ENCODE data around the gene HIPK2. TPM values are rescaled to one million over a fixed set of nuclear protein-coding genes. Genes with fewer than 3 reads are reported as not detected.

Gene HIPK2
- total and polyA plus RNA-seq, 2 of the 4 experiments (the other 2 are of a cell fraction), result 22.0 to 27.1 TPM

GRCh38 chr7:139610595-139610994 lies 167.2 kb downstream of the HIPK2 start:
- CTCF ChIA-PET, result interaction anchor here (1.1 kb wide), 1 partner anchor 9 kb away, joined by 5 read pairs; no protein-coding TSS in a partner anchor
- in situ Hi-C loops (cut with MboI; ENCODE audit: low sequenced_read_pairs) (no loop called here), intact Hi-C loops (cut with micrococcal nuclease) (no loop called here)

More at GRCh38 chr7:139610595-139610994, 167.2 kb downstream of the HIPK2 start:
- no peak for DNase-seq
- Histone ChIP-seq H4K8ac (ENCODE audit: low read depth in 2 of 2, low read length in 2 of 2) (no peak overlapping the region), H3K18ac (ENCODE audit: low read depth, low read length) (no peak overlapping the region), H4K20me1 (ENCODE audit: insufficient read depth, low read length) (0 out of 2 replicates have a peak, but pooled peaks cover 7% of the 10 kb centered on the region), H3K4me1 (ENCODE audit: control insufficient read depth, insufficient read depth, low read length) (no peaks in the 10 kb centered on the region), H2BK20ac (ENCODE audit: low read depth, low read length) (no peak overlapping the region), H3K27me3 (ENCODE audit: control insufficient read depth, insufficient read depth, low read length) (no peaks in the 10 kb centered on the region), H3K36me3 (ENCODE audit: control insufficient read depth, insufficient read depth, low read length) (peaks cover 51% of the 10 kb centered on the region), H2BK15ac (ENCODE audit: low read depth, low read length) (no peak overlapping the region), H3K4me2 (ENCODE audit: low read depth, low read length) (no peak overlapping the region), H4K5ac (ENCODE audit: low read depth, low read length) (no peak overlapping the region), H3K23ac (ENCODE audit: low read depth, low read length) (no peak overlapping the region), H2BK120ac (ENCODE audit: low read depth, low read length) (no peak overlapping the region), H3K4ac (ENCODE audit: low read depth, low read length) (no peak overlapping the region), H3K27ac (ENCODE audit: insufficient read depth, low read length) (no peak overlapping the region), H3K4me3 (ENCODE audit: insufficient read depth, low read depth, low read length) (no peak overlapping the region), H2AFZ (replicated peaks; ENCODE audit: low read length, poor library complexity) (no peak overlapping the region), H2AK5ac (ENCODE audit: low read depth, low read length) (no peak overlapping the region), H3K79me1 (ENCODE audit: low read depth in 1 of 2, low read length in 2 of 2) (peaks cover 21 to 35% of the 10 kb centered on the region in 2 experiments), H3K9me1 (ENCODE audit: insufficient read depth, low read length) (peaks cover 7% of the 10 kb centered on the region; the same call in 1 of the 2 replicates), H3K56ac (ENCODE audit: extremely low read depth, insufficient read depth, low read length) (no peak overlapping the region), H3K9ac (ENCODE audit: low read depth, low read length) (no peak overlapping the region), H2AK9ac (replicated peaks; ENCODE audit: low read depth, low read length, poor library complexity) (no peak overlapping the region), H3K14ac (replicated peaks; ENCODE audit: low read depth, low read length) (no peak overlapping the region), H2BK5ac (ENCODE audit: low read depth, low read length, poor library complexity, severe bottlenecking) (no peak overlapping the region), H4K91ac (ENCODE audit: insufficient read depth, low read depth, low read length) (no peak overlapping the region), H3K9me3 (ENCODE audit: control insufficient read depth, insufficient read depth, low read length) (no peaks in the 10 kb centered on the region)
- no TSS peak for BruUV-seq (replicated peaks)
- POLR2A ChIA-PET (ENCODE audit: unreplicated experiment), result no interaction called here
- 100% methylated on average over 1 of the region's 5 CpGs; no CpG with 5 or more reads in 1 of the 2 experiments for WGBS, 2 experiments (ENCODE audit: extremely low coverage in 2 of 2, insufficient read length in 1 of 2)
- ATAC-seq (ENCODE audit: low read depth), result no peak
- TF ChIP-seq MXI1 (IDR thresholded peaks at IDR 0.05; ENCODE audit: borderline replicate concordance, low read depth, low read length) (no peak), CHD1 (IDR thresholded peaks at IDR 0.05; ENCODE audit: low read depth, low read length) (no peak), RCOR1 (IDR thresholded peaks at IDR 0.05; ENCODE audit: insufficient replicate concordance, low read length) (no peak), BHLHE40 (IDR thresholded peaks at IDR 0.05; ENCODE audit: low read depth, low read length) (no peak), RAD21 (IDR thresholded peaks at IDR 0.05; ENCODE audit: low read length) (no peak), SMC3 (IDR thresholded peaks at IDR 0.05; ENCODE audit: low read depth, low read length) (no peak), RFX5 (IDR thresholded peaks at IDR 0.05; ENCODE audit: low read depth, low read length) (no peak), MAFK (IDR thresholded peaks at IDR 0.05; ENCODE audit: low read depth, low read length) (no peak), POLR2A (IDR thresholded peaks at IDR 0.05; ENCODE audit: low read depth, low read length) (no peak), NFE2L2 (IDR thresholded peaks at IDR 0.05; ENCODE audit: low read depth, low read length) (no peak), USF2 (IDR thresholded peaks at IDR 0.05; ENCODE audit: low read depth, low read length) (no peak), FOS (IDR thresholded peaks at IDR 0.05; ENCODE audit: low read depth, low read length) (no peak), MAZ (IDR thresholded peaks at IDR 0.05; ENCODE audit: borderline replicate concordance, low read depth, low read length) (no peak), CEBPB (IDR thresholded peaks at IDR 0.05; ENCODE audit: low read depth, low read length) (no peak), ELK1 (IDR thresholded peaks at IDR 0.05; ENCODE audit: borderline replicate concordance, low read depth, low read length) (no peak)
- TF ChIP-seq, protein P1, sequence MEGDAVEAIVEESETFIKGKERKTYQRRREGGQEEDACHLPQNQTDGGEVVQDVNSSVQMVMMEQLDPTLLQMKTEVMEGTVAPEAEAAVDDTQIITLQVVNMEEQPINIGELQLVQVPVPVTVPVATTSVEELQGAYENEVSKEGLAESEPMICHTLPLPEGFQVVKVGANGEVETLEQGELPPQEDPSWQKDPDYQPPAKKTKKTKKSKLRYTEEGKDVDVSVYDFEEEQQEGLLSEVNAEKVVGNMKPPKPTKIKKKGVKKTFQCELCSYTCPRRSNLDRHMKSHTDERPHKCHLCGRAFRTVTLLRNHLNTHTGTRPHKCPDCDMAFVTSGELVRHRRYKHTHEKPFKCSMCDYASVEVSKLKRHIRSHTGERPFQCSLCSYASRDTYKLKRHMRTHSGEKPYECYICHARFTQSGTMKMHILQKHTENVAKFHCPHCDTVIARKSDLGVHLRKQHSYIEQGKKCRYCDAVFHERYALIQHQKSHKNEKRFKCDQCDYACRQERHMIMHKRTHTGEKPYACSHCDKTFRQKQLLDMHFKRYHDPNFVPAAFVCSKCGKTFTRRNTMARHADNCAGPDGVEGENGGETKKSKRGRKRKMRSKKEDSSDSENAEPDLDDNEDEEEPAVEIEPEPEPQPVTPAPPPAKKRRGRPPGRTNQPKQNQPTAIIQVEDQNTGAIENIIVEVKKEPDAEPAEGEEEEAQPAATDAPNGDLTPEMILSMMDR (conservative IDR thresholded peaks at IDR 0.05; ENCODE audit: low read depth, low read length), result no peak
- dilution Hi-C loops (cut with HindIII; ENCODE audit: low sequenced_read_pairs, unreplicated experiment), result no loop called here

Measured in IMR-90 (cell line).